Measurements from ENCODE around the gene PBX1. TPM values are rescaled to one million over a fixed set of nuclear protein-coding genes. Genes with fewer than 3 reads are reported as not detected.

The PBX1 gene
- total RNA-seq, 1 experiment from 2014 or later = 102 TPM

GRCh38 chr1:164759144-164759920, 200.3 kb downstream of the PBX1 start:
- no peaks in the 10 kb centered on the region for H3K27me3 Mint-ChIP-seq (ENCODE audit: low read depth)
- ChIA-PET POLR2A (no interaction called here), CTCF (interaction anchor here (0.6 to 1.2 kb wide), 2 partner anchors 22 to 28 kb away, joined by 3 read pairs; no protein-coding TSS in a partner anchor)
- no peaks in the 10 kb centered on the region for H3K36me3 Mint-ChIP-seq
- peaks cover 44% of the 10 kb centered on the region for H3K4me1 Mint-ChIP-seq
- TF ChIP-seq GABPB1 (CRISPR knock-in tag; IDR thresholded peaks at IDR 0.05) = no peak
- no peak for TF ChIP-seq SP1 (CRISPR knock-in tag; conservative IDR thresholded peaks at IDR 0.05)
- no peak for TF ChIP-seq KAT7 (CRISPR knock-in tag; IDR thresholded peaks at IDR 0.05; ENCODE audit: borderline replicate concordance)
- H3K4me3 Mint-ChIP-seq = no peak overlapping the region
- H3K9me3 Mint-ChIP-seq = no peaks in the 10 kb centered on the region
- DNase-seq (ENCODE audit: low spot score) = no peak
- peak overlapping the region; percentile 14; the same call in 1 of the 2 replicates for H3K27ac Mint-ChIP-seq
- peak; percentile 74 for ATAC-seq

DNA sequence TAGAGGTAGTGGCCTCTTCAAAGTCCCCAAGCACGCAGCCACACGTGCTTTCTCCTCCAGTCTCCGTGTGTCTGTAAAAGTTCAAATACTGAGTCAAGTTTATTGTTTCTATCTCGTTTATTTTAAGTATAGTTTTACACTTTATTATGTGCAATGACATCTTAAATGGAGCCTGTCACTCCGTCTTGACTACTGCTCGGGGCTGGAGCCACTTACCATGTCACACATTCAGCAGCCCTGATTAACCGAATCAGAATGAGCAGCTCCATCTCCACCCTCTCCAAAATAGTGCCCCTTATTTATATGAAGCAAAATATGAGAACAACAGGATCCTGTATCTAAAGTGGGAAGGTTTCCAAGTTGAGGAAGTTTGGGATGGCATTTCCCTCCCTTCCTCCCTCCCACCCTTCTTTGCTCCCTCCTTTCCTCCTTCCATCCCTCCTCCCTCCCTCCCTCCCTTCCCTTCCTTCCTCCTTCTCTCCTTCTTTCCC, 201.0 kb downstream of the PBX1 start:
- DNase-seq (ENCODE audit: low spot score) (no peak), ATAC-seq (no peak)
- POLR2A ChIA-PET = no interaction called here
- CTCF ChIA-PET = no interaction called here
- H3K36me3 Mint-ChIP-seq = no peaks in the 10 kb centered on the region
- TF ChIP-seq JAZF1 (CRISPR knock-in tag; IDR thresholded peaks at IDR 0.05) = no peak
- TF ChIP-seq AFF4 (CRISPR knock-in tag; IDR thresholded peaks at IDR 0.05; ENCODE audit: borderline replicate concordance) = no peak
- TF ChIP-seq FOXJ3 (CRISPR knock-in tag; IDR thresholded peaks at IDR 0.05; ENCODE audit: borderline replicate concordance) = no peak
- TF ChIP-seq RELA (CRISPR knock-in tag; IDR thresholded peaks at IDR 0.05; ENCODE audit: borderline replicate concordance) = no peak
- TF ChIP-seq SMAD3 (CRISPR knock-in tag; IDR thresholded peaks at IDR 0.05; ENCODE audit: borderline replicate concordance) = no peak
- TF ChIP-seq, protein P1, sequence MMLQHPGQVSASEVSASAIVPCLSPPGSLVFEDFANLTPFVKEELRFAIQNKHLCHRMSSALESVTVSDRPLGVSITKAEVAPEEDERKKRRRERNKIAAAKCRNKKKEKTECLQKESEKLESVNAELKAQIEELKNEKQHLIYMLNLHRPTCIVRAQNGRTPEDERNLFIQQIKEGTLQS (CRISPR knock-in tag; conservative IDR thresholded peaks at IDR 0.05) = no peak
- no peak for TF ChIP-seq HMGXB4 (CRISPR knock-in tag; IDR thresholded peaks at IDR 0.05)
- no peak for TF ChIP-seq NR2C2 (CRISPR knock-in tag; IDR thresholded peaks at IDR 0.05)
- TF ChIP-seq USF1 (CRISPR knock-in tag; IDR thresholded peaks at IDR 0.05) = no peak
- no peak for TF ChIP-seq NR3C1 (CRISPR knock-in tag; conservative IDR thresholded peaks at IDR 0.05; ENCODE audit: low read depth)
- TF ChIP-seq NFE2L1 (CRISPR knock-in tag; IDR thresholded peaks at IDR 0.05) = no peak
- TF ChIP-seq ELF4 (CRISPR knock-in tag; IDR thresholded peaks at IDR 0.05; ENCODE audit: low read depth) = no peak
- no peak for TF ChIP-seq TP53 (CRISPR knock-in tag; IDR thresholded peaks at IDR 0.05)
- TF ChIP-seq, protein P2, sequence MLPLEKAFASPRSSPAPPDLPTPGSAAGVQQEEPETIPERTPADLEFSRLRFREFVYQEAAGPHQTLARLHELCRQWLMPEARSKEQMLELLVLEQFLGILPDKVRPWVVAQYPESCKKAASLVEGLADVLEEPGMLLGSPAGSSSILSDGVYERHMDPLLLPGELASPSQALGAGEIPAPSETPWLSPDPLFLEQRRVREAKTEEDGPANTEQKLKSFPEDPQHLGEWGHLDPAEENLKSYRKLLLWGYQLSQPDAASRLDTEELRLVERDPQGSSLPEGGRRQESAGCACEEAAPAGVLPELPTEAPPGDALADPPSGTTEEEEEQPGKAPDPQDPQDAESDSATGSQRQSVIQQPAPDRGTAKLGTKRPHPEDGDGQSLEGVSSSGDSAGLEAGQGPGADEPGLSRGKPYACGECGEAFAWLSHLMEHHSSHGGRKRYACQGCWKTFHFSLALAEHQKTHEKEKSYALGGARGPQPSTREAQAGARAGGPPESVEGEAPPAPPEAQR (CRISPR knock-in tag; IDR thresholded peaks at IDR 0.05) = no peak
- no peak for TF ChIP-seq TEAD4 (CRISPR knock-in tag; IDR thresholded peaks at IDR 0.05)
- no peak for TF ChIP-seq STAT6 (CRISPR knock-in tag; conservative IDR thresholded peaks at IDR 0.05; ENCODE audit: low read depth)
- TF ChIP-seq, protein P3, sequence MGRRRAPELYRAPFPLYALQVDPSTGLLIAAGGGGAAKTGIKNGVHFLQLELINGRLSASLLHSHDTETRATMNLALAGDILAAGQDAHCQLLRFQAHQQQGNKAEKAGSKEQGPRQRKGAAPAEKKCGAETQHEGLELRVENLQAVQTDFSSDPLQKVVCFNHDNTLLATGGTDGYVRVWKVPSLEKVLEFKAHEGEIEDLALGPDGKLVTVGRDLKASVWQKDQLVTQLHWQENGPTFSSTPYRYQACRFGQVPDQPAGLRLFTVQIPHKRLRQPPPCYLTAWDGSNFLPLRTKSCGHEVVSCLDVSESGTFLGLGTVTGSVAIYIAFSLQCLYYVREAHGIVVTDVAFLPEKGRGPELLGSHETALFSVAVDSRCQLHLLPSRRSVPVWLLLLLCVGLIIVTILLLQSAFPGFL (CRISPR knock-in tag; IDR thresholded peaks at IDR 0.05; ENCODE audit: borderline replicate concordance) = no peak
- no peak for TF ChIP-seq ZNF423 (CRISPR knock-in tag; IDR thresholded peaks at IDR 0.05)
- no peak for TF ChIP-seq CBFB (CRISPR knock-in tag; IDR thresholded peaks at IDR 0.05; ENCODE audit: low read depth)
- peaks cover 43% of the 10 kb centered on the region for H3K4me1 Mint-ChIP-seq
- H3K27ac Mint-ChIP-seq = peak overlapping the region; percentile 14
- H3K9me3 Mint-ChIP-seq = no peaks in the 10 kb centered on the region
- H3K27me3 Mint-ChIP-seq (ENCODE audit: low read depth) = no peaks in the 10 kb centered on the region
- no peak overlapping the region for H3K4me3 Mint-ChIP-seq
